NCI-H128 (cell line): Measurements from ENCODE around the gene CNOT2.

ENCODE experiments used
- DNase-seq: peaks from one replicate; lab custom pipeline; 2025; ENCODE audit not compliant: unreplicated experiment; lab: John Stamatoyannopoulos, UW

Gene CNOT2

DNA sequence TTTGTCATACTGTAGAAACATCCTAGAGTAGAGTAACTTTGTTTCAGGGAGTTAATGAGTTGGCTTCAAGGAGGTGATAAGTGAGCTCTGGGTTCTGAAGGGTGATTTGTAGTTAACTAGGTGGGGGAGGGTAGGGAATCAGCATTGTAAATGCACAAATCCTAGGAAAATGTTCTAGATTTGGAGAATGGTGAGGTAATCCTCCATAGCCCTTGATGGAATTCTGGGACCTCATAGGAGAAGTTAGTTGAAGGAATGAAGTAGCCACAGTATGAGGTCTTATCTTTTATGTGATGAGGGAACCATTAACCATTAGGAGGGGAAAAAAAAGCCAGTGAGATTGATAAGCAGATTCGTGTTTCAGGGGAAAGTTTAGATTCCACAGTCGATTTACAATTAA lies 8.0 kb downstream of the CNOT2 start:
- no peak for DNase-seq

DNA sequence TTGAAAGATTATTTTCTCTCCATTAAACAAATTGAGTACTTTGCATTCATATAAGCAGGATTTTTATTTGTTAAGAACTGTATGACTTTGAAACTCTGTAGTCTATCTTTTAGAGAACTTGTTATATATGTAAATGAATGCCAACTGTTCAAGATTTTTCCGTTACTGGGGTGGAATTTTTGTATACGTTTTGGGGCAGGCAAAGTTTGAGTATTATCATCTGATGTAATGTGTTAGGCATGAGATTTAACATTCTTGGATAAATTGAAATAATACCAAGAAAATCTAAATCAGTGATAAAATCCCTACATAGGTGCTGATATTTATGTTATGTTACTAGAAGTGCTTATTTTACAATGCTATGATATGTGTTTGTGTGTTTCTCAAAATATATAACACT lies 8.4 kb downstream of the CNOT2 start:
- no peak for DNase-seq

DNA sequence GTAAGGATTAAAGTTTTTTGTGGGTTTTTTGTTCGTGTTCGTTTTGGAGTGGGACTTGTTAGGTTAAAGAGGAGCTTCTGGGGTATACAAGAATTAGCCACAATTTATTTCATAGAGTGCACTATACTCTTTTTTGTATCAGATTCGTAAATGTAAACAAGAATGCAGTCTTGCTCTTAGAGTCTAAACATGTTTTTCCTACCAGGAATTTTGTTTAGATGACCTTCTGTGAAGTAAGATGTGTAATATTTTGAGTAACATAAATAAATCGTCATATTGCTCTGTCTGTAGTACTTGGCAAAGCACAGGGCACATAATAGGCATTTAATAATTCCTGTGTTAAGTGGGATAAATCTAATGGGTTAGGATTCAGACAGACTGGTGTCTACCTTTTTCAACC lies 9.6 kb downstream of the CNOT2 start:
- no peak for DNase-seq

DNA sequence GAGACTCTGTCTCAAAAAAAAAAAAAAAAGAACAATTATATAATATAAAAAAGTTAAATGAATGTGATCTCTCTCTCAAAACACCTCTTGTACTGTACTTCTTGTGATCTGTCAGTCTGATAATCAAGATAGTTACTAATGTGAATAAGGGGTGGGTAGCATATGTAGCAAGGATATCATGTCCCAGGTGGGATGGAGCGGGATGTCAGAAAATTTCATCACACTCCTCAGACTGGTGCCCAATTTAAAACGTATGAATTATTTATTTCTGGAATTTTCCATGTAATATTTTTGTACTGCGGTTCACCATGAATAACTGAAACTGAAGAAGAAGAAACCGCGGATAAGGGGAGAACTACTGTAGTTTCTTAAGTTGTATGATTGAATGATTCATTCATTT lies 11.0 kb downstream of the CNOT2 start:
- DNase-seq, result no peak

DNA sequence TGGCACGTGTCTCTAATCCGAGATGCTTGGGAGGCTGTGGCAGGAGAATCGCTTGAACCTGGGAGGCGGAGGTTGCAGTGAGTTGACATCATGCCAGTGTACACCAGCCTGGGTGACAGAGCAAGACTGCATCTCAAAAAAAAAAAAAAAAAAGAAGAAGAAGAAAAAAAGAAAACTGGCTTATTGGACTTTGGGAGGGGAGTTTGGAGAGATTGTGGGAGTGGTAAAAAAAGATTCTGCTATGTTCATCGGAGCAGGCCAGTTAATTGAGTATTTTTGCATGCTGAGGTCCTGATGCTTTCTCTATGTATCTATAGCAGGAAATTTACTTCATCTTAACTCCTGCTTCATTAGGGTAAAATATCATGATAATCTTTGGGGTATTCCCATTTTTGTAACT lies 11.6 kb downstream of the CNOT2 start:
- no peak for DNase-seq

DNA sequence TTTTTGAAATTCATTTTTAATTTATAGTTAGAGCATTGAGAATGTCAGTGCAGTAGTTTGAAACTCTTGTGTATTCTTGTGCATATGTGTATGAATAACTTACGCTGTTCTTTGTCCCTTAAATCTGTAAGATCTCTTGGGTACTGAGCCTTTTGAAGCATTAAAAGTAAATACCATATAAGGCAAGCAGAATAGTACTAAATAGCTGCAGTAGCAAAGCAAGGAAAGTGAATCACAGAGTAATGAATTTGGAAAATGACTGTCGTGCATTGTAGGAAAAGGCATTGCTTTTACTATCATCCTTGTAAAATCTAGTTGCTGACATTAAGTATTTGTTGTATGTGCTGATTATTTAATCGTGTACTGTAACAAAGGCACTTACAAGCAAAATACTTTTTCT lies 12.1 kb downstream of the CNOT2 start:
- DNase-seq, result no peak

DNA sequence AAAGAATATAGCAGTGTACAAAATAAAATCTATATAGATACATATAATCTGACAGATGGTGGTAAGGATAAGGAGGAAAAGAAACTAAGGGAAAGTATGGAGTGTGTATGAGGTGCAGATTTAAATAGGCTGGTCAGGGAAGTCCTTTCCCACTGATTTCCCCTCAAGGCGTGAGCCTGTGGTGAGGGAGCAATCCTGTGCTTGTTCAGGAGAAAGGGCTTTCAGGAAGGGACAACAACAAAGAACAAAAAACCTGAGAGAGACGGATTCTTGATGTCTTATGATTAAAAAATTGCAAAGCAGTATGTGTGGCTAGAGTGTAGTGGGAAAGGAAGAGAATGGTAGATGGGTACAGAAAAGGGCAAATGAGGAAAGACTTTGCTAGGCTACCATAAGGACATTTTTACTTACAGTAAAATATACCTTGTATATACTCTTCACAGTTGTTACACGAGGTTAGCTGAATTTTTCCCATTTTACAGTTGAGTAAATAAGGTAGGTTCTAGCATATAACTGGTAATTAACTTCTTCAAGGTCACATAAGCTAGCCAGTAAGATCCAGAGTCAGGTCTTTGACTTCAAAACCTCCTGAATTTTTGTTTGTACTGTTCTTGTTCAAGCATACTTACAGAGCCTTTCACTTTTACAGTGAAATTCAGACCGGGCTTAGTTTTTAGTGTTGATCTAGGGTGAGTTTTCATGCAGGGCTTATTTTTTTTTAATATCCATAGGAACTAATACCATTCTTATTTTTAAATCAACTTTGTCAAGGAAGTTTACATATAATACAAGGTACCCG lies 15.6 kb downstream of the CNOT2 start:
- no peak for DNase-seq

DNA sequence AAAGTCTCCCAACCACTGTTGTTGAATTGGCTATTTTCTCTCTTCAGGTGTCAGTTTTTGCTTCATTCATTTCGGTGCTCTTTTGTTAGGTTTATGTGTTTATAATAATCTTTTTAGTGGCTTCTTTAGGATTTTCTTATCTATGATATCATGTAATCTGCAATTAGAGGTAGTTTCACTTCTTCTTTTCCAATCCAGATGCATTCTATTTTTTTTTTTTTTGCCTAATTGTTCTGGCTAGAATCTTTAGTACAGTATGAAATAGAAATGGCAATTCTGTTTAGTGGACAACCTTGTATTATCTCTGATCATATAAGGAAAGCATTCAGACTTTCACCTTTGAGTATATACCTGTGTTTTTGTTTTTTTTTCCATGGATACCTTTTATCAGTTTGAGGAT lies 17.4 kb downstream of the CNOT2 start:
- no peak for DNase-seq

DNA sequence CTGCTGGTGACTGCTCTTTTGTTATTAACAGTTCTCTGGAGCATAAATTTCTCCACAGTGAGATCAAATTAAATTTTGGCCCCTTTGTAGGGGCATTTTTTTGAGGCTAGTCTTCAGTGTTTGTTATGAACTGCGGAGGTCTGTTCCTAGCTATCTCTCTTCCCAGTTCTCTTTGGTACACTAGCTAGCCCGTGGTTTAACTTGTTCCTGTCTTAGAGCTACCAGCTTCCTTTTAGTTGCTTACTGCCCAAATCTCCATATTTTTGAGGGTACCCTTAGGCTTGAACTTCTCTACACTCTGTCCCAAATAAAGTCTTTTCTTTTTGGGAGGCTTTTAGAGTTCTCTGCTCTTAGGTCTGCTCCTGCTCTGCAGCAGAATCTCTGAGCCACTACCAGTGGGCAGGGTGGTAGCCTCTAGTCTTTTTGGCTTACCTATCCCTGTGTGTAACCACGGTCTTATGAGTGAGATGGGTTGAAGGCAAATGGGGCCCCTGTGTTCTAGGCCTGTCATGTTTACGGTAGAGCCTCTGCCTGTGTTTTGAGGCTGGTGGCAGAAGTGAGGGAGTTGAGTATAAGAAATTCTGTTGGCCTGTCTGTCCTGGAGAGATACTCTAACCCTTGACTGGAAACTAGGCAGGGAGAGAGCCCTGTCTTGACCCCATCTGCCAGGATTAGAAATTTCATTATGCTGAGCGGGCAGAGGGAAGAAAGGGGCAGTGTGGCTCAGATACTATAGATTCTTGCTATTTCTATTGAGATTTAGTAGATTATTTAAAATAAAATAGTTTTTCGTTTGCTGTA lies 21.0 kb downstream of the CNOT2 start:
- no peak for DNase-seq

DNA sequence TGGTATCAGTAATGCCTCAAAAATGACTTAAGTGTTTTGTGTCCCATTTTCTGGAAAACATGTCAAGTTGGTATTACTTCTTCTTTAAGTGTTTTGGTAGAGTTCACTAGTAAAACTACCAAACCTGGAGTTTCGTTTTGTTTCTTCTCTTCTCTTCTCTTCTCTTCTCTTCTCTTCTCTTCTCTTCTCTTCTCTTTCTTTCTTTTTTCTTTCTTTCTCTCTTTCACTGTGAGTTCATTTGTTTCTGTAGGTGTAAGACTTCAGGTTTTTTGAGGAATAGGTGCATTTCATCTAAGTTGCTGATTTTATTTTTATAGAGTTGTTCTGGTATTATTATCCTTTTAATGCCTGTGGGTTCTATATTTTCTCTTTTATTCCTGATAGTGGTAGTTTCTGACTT lies 21.9 kb downstream of the CNOT2 start:
- DNase-seq, result no peak

DNA sequence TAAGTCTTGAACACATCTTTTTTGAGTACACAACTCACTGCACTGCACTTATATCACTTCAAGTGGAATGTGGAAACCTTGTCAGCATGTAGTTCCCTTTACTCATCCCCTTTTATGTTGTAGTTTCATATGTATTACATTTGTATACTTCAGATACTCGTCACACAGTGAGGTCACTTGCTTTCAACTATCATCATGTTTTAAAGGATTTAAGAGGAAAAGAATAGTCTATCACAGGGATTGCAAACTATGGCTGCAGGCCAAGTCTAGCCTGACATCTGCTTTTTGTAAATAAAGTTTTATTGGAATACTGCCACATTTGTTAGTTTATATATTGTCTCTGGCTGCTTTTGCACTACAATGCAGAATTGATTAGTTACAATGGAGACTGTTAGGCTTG lies 24.3 kb downstream of the CNOT2 start:
- no peak for DNase-seq

DNA sequence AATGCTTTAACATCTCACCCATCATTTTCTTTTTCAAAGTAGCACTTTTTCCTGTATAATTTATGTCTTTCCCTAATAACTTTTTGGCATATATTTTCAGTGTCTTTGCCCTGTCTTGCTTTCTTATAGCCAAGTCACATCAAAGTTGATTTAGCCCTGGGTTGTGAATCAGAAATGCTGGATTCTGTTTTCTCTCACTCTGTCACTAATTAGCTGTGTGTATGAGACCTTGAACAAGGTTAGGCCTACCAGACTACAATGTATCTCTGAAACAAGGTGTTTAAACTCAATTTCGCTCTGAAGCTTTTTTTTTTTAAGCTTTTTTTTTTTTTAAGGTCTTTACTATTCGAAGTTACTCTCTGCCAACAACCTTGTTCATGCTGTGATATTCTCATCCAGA lies 25.7 kb downstream of the CNOT2 start:
- DNase-seq, result no peak

DNA sequence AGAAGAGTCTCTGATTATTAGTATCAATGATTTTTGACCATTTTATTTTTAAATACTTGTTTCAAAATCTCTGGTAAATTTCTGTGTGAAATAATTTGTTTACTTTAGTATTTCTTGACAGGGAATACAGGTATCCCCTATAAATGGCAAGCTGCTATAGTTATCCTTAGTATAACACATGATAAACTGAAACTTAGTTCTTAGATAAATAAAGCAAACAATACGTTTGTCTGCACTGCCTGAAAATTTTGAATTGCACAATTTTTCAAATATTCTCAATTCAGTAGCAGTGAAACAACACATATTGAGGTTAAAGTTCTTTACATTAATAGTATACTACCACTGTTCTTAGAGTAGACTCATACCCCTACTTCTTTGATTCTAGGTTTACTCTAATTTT lies 26.9 kb downstream of the CNOT2 start:
- no peak for DNase-seq

DNA sequence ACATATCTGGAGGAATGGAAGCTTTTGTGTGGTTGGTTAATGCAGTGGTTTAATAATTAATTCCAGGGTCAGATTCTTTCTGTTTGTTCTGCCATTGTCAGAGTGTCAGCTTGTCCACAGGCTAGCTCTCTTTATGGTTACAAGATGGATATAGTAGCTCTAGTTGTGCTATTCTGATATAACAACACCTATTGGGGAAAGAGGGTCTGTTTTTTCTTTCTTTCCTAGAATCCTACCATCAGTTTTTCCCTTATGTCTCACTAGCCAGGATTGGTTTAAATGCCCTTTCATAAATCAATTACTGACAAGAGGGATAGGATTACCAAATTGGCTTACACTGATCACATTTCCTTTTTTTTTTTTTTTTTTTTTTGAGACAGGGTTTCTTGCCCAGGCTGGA lies 27.8 kb downstream of the CNOT2 start:
- DNase-seq, result no peak

DNA sequence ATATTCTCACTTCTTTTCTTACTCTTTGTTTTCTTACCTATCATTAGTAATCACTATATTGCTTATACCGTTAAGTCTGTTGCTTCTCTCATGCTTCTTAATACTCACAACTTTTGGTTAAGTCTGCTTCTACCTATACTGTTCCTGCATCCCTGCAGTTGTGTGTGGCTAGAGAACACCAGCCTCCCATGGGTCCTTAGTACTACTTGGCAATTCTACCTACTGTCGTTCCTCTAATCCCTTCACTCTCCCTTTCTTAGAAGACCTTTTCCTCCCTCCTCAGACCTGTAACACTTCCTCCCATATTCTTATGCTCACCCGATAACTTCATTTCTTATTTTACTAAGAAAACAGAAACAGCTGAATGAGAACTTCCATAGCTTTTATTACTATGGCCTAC lies 29.3 kb downstream of the CNOT2 start:
- DNase-seq, result no peak

DNA sequence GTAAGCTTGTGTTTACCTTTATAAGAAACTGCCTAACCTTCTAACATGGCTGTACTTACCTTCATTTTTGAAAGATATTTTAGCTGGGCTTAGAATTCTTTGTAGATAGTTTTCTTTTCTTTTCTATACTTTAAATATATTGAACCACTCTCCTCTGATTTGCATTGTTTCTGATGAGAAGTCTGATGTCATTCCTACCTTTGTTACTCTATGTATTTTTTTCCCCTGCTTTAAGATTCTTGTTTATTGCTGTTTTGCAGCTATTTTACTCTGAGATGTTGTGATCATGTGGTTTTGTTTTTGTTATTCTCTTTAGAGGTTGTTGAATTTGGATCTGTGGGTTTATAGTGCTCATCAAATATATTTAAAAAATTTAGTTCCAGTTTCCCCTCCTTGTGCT lies 31.8 kb downstream of the CNOT2 start:
- no peak for DNase-seq

DNA sequence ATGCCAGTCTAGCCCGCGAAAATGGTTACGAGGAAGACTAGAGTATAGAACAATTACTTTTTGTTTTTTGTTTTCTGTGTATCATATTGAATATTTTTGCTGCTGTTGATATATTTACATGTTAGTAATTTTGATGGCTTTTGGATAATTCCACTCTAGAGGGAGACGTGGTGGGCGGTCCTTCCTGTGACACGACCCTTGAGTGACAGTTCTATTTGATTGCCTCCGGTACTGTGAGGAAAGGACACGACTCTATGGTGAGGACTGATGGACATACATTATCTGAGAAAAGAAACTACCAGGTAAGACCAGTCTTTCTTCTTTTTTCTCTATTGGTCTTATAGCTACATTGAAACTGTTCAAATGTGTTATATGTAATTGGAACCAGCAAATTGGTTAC lies 34.7 kb downstream of the CNOT2 start:
- no peak for DNase-seq

DNA sequence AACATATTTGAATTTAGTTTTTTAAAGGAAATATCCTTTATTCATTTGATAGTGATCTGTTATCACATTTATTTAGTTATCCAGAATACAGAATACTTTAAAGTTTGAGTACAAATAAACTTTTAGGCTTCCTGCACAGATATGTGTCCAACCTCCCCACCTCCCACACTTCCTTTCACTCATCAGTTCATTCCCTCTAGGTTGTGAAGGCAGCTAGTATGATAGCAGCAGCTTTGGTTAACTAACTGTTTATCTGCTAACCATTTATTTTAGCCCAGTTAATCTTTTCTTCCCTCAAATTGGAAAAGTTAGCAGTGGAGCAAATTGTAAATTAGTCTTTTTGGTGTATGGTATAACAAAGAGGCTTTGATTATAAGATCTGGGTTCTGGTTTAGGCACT lies 35.7 kb downstream of the CNOT2 start:
- DNase-seq, result no peak

DNA sequence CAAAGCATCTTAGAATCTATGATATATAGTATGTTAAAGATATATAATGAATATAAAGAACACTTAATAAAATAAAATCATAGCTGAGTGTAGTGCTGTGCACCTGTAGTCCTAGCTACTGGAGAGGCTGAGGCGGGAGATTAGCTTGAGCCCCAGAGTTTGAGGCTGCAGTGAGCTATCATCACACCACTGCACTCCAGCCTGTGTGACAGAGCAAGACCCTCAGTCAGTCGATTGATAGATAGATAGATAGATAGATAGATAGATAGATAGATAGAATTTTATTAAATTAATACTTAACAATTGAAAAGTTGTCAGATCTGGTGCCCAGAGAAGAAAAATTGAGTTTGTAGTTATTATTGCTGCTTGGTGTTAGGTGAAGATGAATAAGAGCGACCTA lies 40.0 kb downstream of the CNOT2 start:
- no peak for DNase-seq

DNA sequence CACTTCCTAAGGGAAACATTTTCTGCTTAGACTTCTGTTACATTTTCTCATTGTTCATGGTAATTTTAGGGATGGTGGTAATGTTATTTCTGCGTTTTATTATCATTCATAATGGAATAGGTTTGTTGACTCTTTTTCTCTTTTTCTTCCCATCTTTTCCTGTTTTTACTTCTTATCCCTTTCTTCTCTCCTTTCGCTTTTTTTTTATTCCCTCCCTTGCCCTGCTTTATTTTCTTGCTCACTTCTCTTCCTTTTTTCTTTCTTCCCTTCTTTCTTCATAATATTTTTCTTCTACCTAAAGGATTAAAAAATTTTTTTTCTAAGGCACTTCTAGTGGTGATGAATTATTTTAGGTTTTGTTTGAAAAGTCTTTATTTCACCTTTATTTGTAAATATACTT lies 45.6 kb downstream of the CNOT2 start:
- no peak for DNase-seq

DNA sequence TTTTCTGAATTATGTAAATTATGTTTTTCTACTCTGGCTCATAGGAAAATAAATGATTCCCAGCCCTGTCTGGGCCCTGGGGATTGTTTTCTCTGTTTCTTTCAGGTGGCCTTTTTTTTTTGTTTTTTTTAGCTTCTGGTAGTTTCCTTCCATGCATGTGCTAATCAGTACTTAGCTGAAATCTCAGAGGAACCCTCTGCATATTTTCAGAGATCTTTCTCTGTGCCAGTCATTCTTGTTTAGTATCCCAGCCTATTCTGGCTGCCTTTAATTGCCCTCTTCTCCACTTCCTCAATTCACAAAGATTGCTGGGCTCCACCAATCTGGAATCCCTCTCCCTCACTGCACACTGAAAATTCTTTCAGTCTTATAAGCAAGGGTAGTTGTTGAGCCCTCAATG lies 46.9 kb downstream of the CNOT2 start:
- DNase-seq, result no peak

DNA sequence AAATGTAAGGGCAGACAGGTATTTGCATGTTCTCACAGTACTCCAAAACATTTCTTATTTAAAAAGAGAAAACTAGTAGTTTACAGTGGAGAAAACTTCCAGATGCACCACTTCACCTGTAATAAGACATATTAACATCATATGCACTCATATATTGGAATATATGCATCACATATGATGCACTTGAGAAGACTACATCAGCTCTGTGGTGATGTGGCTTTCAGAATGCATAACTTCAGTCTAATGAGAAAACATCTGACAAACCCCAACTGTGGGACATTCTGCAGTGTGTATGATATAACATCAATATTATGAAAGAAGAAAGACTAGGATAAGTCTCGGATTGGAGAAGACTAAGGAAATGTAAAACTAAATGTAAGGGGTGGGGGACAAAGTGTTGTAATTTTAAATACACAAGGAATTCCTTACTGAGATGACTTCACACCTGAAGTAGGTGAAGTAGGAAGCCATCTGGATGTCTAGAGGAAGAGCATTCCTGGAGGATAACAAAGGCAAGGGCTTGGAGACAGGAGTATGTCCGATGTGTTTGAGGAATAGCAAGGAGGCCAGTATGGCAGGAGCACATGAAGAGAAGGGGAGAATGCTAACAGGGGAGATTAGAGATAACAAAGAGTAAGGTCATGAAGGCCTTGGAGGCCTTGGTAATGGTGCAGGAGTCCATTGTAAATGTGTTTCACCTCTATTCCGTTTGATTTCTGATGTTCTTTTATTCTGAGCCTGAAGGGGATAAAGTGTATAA lies 49.0 kb downstream of the CNOT2 start:
- no peak for DNase-seq
